Breast epithelium (tissue), 3 donors: ENCODE measurements around the gene BAG3.

Experiments
- CTCF ChIP-seq, 3 donors: fragments of 450-650 bp; IDR thresholded peaks; one replicate each; pipeline ENCODE4 v1.5.1; 2016 to 2017; ENCODE audit warnings: antibody characterized with exemption in 3 of 3, mild to moderate bottlenecking in 3 of 3, moderate library complexity in 3 of 3
- POLR2A ChIP-seq: fragments of 450-650 bp; IDR thresholded peaks from one replicate; pipeline ENCODE4 v1.6.1; 2016; ENCODE audit warnings: antibody characterized with exemption, mild to moderate bottlenecking, moderate library complexity

DNA sequence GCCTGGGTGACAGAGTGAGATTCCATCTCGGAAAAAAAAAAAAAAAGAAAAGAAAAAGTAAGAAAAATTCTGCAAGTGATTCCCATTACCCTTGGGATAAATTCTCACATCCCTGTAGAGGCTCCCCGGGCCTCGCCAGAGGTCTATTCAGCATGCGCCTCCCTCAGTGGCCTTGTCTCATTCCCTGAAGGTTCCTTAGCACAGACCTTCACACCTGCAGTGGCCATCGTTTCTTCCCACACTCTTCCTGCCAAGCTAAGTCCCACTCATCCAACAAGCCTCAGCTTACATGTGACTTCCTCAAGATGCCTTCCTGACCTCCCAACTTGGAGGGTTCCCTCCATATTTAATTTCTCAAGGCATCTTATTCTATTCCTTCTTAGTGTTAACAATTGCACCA, 20.9 kb upstream of the BAG3 start:
- TF ChIP-seq CTCF (IDR thresholded peaks at IDR 0.05) (no peak), POLR2A (no peak)
